Raji (cell line): ENCODE measurements around the gene HOXB4.

ENCODE experiments used
- POLR2A ChIP-seq: IDR thresholded peaks from 2 replicates; pipeline ENCODE4 v1.6.1; 2011; ENCODE audit warnings: low read depth, low read length, control low read depth; ENCODE audit not compliant: insufficient read depth

The HOXB4 gene

DNA sequence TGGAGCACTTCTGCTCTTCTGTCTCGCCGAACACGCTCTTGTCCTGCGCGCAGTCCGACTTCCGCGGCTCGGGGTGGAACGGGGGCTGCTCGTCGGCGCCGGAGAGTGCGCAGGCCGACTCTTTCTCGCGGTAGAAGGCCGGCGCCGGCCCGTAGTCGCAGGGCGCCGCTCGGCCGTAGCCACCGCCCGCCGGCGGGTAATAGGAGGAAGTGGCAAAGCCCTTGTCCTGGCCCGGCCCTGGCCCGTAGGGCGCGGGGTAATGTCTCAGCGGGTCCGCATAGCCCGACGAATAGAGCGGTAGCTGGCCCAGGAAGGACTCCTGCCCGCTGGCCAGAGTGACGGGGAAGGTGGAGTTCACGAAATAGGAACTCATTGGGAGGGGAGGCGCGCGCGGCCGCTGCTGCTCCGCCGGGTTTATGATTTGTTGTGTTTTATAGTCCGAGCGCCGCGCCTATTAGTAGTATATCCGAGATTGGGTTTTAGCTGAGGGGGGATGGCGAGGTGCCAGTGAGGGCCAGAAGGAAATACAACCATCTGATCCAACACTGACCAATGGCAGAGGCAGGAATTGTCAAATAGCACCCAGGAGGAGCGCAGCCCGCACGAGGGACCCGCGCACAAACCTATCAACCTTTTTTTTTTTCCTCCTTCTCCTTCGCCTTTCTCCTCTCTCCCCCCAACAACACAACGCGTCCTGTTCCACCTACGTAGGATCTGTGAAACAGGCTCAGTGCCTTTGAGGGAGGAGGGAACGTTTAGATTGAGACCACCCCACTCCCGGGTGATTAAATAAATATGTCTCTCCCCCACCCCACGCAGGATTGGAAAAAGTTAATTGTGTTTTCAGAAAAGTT lies 19.9 kb upstream of the HOXB4 start:
- no peak for TF ChIP-seq POLR2A

DNA sequence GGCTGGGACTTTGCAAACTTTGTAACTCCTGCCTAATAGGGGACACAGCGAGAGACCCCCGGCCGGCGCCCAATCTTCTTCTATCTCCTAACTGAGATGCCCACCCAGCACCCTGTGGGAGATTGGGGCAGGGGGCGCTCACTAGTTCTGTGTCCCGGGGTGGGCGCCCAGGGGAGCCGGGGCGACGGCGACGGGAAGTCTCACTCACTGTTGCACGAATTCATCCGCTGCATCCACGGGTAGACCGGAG lies 19.3 kb upstream of the HOXB4 start:
- no peak for TF ChIP-seq POLR2A

DNA sequence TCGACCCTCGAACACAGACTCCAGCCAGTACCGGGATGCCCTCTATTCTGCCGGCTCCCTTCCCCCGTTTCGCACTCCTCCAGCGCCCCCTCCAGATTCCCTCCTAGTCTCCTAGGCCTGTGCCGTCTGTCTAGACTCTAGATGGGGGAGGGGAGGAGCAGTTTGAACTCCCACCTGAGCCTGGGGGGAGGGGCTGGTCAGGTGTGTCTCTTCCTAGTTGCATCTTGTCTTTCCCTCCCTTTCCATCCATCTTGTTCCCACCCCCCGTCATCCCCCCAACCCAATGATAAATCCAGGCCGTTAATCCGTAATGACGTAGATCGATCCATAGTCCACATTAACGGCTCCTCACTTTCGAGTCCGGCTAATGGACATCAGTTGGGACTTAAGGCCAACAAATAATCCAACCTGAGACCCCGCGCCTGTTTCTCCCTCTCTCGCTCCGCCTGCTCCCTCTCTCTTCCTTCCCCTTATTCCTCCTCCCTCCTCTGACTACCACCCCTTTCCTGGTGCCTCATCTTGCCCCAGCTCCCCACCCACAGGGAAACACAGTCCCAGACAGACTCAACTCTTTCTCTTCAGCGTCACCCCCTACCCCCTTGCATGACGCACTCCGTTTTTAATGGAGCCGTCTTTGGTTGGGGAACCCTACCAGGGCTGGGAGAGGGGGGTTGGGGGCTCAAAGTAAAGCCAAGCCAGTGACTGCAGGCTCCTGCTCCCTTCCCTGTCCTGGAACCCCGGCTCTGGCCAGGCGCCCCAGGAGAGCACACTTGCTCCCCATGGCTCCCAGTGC lies 18.8 kb upstream of the HOXB4 start:
- TF ChIP-seq POLR2A, result no peak

DNA sequence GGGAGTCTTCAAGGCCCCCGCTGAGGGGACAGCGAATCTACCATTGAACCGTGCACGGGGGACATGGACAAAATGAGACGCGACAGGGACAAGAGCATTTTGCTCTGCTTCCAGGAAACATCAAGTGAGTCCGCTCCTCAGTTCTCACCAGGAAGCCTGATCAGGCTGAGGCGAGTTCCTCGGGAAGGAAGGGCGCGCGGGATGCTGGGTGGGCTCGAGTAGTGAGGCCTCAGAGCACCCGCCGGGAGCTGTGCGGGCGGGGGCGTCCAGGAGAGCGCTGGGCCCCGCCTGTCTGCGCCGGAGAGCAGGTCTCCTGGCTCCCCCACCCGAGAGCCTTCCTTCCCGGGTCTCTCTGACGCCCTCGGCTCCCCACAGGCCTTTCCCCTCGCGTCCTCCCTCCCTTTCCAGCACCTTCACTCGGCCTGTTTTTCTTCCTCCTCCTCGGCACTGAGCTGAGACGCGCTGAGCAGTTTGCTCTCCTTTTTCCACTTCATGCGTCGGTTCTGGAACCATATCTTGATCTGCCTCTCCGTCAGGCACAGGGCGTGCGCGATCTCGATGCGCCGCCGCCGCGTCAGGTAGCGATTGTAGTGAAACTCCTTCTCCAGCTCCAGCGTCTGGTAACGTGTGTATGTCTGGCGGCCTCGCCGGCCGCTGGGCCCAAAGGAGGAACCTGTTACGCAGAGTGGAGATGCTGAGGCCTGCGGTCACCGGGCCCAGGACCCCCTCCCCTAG lies 18.0 kb upstream of the HOXB4 start:
- TF ChIP-seq POLR2A, result no peak

DNA sequence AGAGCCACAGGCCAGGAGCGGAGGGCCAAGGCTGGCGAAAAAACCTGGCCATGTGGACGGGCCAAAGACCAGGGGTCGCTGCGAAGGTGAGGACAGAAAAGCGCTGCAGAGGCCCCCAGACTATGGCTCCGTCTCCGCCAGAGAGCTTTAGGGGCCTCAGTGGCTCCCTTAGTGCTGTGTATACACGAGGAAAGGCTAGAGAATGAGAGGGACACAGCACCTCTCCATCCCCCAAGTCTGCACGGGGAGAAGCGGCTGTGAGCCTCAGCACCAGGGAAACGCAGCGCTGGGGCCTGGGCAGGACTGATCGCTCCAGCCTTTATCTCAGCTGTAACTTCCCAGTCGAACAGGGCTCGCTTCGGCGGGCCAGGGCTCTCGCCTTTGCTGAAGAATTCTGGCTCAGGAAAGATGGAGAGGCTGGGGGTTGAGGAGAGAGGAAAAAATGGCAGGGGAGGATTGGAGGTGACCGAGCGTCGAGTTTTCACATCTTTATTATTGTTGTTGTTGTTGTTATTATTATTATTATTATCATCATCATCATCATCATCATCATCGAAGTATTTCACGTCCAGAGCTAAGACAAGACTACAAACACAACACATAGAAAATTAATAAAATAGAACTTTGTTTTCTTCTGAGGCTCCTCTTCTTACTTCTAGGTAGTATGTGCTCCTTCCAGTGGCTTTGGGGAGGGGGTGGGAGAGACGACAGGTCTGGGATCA lies 17.3 kb upstream of the HOXB4 start:
- TF ChIP-seq POLR2A, result no peak

DNA sequence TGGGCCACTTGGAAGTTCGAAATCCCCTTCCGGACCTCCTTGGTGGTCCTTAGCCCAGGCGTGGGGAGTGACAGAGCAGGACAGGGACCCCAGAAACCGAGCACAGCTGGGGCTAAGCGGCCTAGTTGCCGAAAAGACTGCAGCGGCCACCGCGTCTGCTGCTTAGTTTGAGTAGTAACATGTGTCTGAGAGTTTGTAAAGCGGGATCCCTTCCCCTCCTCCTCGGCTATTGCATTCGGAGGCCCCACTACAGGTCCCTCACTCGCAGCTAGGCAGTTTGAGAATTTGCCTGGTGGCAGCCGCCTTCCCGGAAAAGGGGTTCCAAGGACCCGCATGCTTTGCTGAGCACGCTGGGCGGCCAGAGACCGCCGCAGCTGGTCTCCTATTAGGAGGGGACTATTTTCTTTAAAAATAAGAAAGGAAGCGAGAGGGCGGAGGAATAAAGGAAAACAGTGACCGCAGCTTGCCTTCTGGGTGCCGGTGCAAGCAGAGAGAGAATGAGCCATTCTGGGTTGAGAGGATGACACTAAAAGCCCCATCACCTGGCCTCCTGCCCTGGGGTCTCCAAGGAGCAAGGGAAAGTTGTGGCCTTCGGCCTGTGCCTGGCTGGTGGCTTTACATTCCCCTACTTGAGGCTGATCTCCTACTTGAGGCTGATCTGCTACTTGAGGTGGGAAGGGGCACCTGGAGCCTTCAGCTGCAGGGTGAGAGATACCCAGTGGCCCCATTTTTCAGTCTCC lies 16.6 kb upstream of the HOXB4 start:
- no peak for TF ChIP-seq POLR2A

DNA sequence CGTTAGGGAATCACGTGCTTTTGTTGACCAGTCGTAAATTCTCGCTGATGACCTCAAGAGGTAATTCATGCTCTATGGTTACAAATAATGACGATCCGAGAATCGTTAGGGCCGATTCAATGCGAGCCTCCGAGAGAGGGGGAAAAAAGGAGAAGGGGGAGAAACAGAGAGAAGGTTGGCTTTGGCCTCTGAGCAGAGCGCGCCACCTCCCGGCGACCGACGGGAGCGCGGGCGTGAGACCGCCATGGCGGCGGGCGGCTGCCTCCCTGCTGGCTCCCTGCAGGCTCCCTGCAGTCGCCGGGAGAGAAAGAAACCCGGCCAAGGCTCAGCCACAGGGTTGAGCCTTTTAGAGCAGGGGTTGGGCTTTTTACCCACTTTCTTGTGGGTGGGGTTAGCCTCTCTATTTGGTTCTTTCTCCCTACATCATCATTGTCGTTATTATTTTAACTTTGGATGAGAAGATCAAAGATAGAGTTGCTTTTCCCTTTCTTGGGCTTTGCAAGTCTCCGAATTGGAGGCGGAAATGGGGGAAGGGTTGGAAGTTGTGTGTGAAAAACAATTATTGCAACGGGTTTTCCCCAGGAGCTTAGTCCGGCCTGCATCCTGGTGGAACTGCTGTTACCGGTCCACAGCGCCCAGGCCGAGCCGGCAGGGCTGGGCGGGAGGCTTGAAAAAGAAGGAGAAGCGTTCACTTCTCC lies 15.8 kb upstream of the HOXB4 start:
- TF ChIP-seq POLR2A, result no peak

DNA sequence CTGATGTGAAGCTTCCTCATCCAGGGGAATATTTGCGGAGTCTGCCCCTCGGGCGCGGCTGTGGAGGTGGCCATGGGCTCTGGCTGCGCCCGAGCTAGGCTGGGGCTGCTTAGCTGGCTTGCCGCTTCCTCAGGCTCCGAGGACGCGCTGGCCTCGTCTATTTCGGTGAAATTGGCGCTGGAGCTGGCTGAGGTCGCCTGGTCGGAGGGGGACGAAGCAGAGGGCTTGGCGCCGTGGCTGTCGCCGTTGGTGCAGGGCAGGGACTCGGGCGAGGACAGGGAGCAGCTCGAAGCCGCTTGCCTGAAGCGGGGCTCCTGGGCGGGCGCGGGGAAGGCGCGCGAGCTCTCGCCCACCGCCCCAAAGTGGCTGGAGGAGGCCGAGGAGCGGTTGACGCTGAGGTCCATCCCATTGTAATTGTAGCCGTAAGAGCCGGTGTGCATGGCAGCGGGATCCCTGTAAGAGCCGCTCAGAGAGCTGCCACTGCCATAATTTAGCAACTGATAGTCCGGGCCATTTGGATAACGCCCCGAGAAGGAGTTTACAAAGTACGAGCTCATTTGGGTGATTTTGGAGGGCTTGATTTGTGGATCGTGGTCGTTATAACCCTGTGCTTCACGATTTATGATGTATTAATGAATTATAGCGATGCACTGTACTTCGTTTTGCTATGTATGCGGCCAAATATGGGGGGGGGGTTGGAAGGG lies 15.1 kb upstream of the HOXB4 start, which contains the start of gene HOXB5:
HOXB5 (minus strand) TSS at position 654 of the 704 bp plus-strand sequence; CDS start at position 557, 97 bp downstream.
- TF ChIP-seq POLR2A, result no peak

DNA sequence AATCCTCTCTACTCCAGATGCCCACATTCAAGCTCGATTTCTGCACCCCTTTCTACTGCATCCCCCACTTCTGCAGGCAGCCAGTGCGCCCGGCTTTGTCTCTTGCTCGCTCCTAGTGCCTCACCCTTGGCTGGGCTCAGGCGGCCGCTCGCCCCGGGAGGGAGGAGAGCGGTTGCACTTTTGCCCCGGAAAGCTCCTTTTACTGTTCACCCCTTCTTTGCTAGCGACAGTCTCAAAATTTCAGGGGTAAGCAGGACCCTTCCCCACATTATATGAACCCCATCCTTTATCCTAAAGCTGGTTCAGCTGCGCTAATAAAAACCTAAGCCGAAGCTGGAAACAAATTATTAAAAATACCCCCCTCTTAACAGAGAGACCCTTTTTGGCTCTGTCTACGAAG lies 14.4 kb upstream of the HOXB4 start:
- TF ChIP-seq POLR2A, result no peak

DNA sequence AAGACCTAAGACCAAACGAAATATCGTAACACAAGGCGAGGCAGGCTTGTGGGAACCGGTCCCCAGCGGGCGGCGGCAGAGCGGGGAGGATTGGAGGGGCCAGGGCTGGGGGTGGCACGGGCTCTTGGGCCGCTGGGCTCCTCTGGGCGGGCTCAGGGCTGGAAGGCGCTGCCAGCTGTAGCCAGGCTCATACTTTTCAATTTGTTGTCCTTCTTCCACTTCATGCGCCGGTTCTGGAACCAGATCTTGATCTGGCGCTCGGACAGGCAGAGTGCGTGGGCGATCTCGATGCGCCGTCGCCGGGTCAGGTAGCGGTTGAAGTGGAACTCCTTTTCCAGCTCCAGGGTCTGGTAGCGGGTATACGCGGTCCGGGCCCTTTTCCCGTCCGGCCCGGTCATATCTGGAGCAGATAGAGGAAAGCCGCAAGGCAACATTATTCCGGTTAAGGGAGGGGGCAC lies 13.9 kb upstream of the HOXB4 start:
- no peak for TF ChIP-seq POLR2A

DNA sequence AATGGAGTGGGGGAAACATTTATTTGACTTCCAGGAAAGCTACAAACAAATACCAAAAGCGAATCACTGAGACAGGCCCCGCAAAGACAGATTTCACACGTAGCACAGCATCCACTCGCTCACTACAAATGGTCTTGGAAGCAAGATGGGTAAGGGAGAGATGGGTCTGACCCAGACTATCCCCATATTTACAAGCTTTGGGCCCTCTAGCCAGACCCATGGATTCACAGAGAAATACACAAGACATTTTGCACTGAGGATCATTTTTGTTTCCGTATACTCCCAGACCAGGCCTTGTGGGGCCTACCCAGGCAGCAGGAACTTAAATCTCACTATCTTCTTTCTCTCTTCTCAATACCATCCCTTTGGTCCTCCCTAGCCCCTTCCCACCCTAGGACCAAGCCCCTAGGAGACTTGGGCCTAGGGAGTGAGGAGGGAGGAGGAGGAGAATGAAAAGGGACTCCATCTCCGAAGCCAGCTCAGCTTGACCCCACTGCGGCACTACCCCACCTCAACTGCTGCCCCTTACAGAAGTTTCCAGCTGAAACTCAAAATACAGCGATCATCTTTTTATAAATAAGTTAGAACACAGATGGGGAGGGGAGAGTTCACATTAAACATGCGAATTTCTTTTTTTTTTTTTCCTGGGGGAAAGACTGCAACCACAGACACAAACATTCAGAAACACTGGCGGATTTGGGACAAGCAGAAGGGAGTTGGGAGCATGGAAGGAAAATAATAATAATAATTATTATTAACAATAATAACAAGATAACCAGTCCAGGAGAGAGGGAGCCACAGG lies 13.3 kb upstream of the HOXB4 start:
- no peak for TF ChIP-seq POLR2A

DNA sequence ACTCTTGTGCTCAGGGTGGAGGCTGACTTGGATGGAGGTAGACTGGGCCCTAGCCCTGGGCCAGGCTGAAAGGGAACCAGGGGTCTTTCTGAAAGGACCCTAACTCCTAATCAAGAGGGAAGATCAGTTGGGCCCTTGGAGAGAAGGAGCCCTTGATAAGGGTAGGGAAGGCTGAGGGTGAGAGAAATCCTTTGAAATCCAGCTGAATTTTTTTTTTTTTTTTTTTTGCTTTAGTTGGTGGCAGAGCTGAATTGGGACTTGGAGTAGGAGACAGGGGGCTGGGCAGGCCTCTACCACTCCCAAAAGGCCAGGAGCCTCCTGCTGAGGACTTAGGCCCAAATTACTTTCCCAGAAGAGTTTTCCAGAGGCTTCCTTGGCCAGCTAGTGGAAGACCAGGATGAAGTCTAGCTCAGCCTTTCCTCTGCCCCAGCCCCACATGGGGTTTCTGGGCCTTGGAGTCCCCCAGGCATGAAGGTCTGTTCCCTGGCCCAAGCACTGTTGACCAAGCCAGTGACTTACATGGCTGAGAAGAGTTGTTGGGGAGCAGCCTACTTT lies 12.5 kb upstream of the HOXB4 start:
- TF ChIP-seq POLR2A, result no peak
